DOHH2 (cell line): ENCODE measurements around the gene TDRD9.

Source experiments
- H3F3A ChIP-seq: fragments of 200-600 bp; sonication (generic), shearing (Covaris generic); 2 replicates; pipeline ENCODE4 v1.6.0; 2016; ENCODE audit warnings: antibody characterized with exemption, mild to moderate bottlenecking; ENCODE audit not compliant: control insufficient read depth, insufficient read depth
- H3K27ac ChIP-seq: fragments of 200-600 bp; sonication (generic); 2 replicates; pipeline ENCODE4 v1.5.1; 2014; ENCODE audit warnings: low read depth, mild to moderate bottlenecking, low read length, moderate library complexity
- H3K27me3 ChIP-seq: fragments of 200-600 bp; sonication (generic); 2 replicates; pipeline ENCODE4 v1.6.1; 2014; ENCODE audit warnings: mild to moderate bottlenecking, low read length, mixed read lengths; ENCODE audit not compliant: control insufficient read depth
- H3K36me3 ChIP-seq: fragments of 200-600 bp; sonication (generic); 2 replicates; pipeline ENCODE4 v1.6.1; 2014; ENCODE audit warnings: mild to moderate bottlenecking, low read length, moderate library complexity, mixed read lengths; ENCODE audit not compliant: control insufficient read depth
- H3K4me1 ChIP-seq: fragments of 200-600 bp; sonication (generic); 2 replicates; pipeline ENCODE4 v1.6.1; 2014; ENCODE audit warnings: mild to moderate bottlenecking, low read length, mixed read lengths; ENCODE audit not compliant: control insufficient read depth
- H3K4me2 ChIP-seq: fragments of 200-600 bp; sonication (generic); 2 replicates; pipeline ENCODE4 v1.6.0; 2014; ENCODE audit warnings: mild to moderate bottlenecking, low read length, moderate library complexity
- H3K4me3 ChIP-seq: fragments of 200-600 bp; sonication (generic); 2 replicates; pipeline ENCODE4 v1.5.1; 2014; ENCODE audit warnings: mild to moderate bottlenecking, low read length, mixed read lengths
- H3K79me2 ChIP-seq: fragments of 200-600 bp; sonication (generic); 2 replicates; pipeline ENCODE4 v1.6.1; 2014; ENCODE audit warnings: mild to moderate bottlenecking, low read length, mixed read lengths; ENCODE audit not compliant: control insufficient read depth
- H3K9me2 ChIP-seq: fragments of 200-600 bp; sonication (generic); replicated peaks from 2 replicates; pipeline ENCODE4 v1.6.1; 2014; ENCODE audit warnings: mild to moderate bottlenecking, low read length, mixed read lengths; ENCODE audit not compliant: control insufficient read depth
- H3K9me3 ChIP-seq: fragments of 200-600 bp; sonication (generic); 2 replicates; pipeline ENCODE4 v1.6.1; 2014; ENCODE audit warnings: antibody characterized with exemption, low read length, mixed read lengths; ENCODE audit not compliant: control insufficient read depth, insufficient read depth
- H4K20me1 ChIP-seq: fragments of 200-600 bp; sonication (generic); 2 replicates; pipeline ENCODE4 v1.6.0; 2014; ENCODE audit warnings: low read depth, mild to moderate bottlenecking, antibody characterized with exemption, low read length, moderate library complexity; ENCODE audit not compliant: control insufficient read depth, insufficient read depth
- CTCF ChIP-seq: fragments of 200-600 bp; sonication (generic); IDR thresholded peaks from one replicate; pipeline ENCODE4 v1.5.1; 2014; ENCODE audit warnings: antibody characterized with exemption, mild to moderate bottlenecking, low read depth, low read length; ENCODE audit not compliant: poor library complexity, severe bottlenecking
- EZH2phosphoT487 ChIP-seq: fragments of 200-600 bp; sonication (generic); IDR thresholded peaks from 2 replicates; pipeline ENCODE4 v1.6.1; 2017; ENCODE audit warnings: borderline replicate concordance, mild to moderate bottlenecking, antibody characterized with exemption, low read length, moderate library complexity, mixed read lengths

The TDRD9 gene

GRCh38 chr14:104091927-104092771 is 163.9 kb downstream of the TDRD9 start:
- no peaks in the 10 kb centered on the region for H4K20me1 ChIP-seq
- H3K36me3 ChIP-seq: no peaks in the 10 kb centered on the region
- H3K9me3 ChIP-seq: no peaks in the 10 kb centered on the region
- H3K4me2 ChIP-seq: no peak overlapping the region
- no peaks in the 10 kb centered on the region for H3F3A ChIP-seq
- H3K79me2 ChIP-seq: no peaks in the 10 kb centered on the region
- H3K4me3 ChIP-seq: no peak overlapping the region
- TF ChIP-seq EZH2phosphoT487 (no peak), CTCF (no peak)
- H3K4me1 ChIP-seq: no peaks in the 10 kb centered on the region
- no peaks in the 10 kb centered on the region for H3K27me3 ChIP-seq
- no peak overlapping the region for H3K27ac ChIP-seq
- H3K9me2 ChIP-seq: no peaks in the 10 kb centered on the region

GRCh38 chr14:104092931-104093365 is 164.7 kb downstream of the TDRD9 start:
- H3K79me2 ChIP-seq: no peaks in the 10 kb centered on the region
- H4K20me1 ChIP-seq: no peaks in the 10 kb centered on the region
- H3F3A ChIP-seq: no peaks in the 10 kb centered on the region
- no peak overlapping the region for H3K4me2 ChIP-seq
- no peak overlapping the region for H3K4me3 ChIP-seq
- H3K27me3 ChIP-seq: no peaks in the 10 kb centered on the region
- H3K4me1 ChIP-seq: no peaks in the 10 kb centered on the region
- H3K9me2 ChIP-seq: no peaks in the 10 kb centered on the region
- H3K27ac ChIP-seq: no peak overlapping the region
- TF ChIP-seq EZH2phosphoT487: no peak
- no peak for TF ChIP-seq CTCF
- no peaks in the 10 kb centered on the region for H3K9me3 ChIP-seq
- H3K36me3 ChIP-seq: no peaks in the 10 kb centered on the region

- no peaks in the 10 kb centered on the region for H3K4me1 ChIP-seq
- H3K4me3 ChIP-seq: no peak overlapping the region
- TF ChIP-seq CTCF (no peak), EZH2phosphoT487 (no peak)
- no peaks in the 10 kb centered on the region for H3K9me2 ChIP-seq
- no peaks in the 10 kb centered on the region for H3K36me3 ChIP-seq
- H3K4me2 ChIP-seq: no peak overlapping the region
- no peaks in the 10 kb centered on the region for H3K9me3 ChIP-seq
- H3K79me2 ChIP-seq: no peaks in the 10 kb centered on the region
- no peak overlapping the region for H3K27ac ChIP-seq
- H3K27me3 ChIP-seq: no peaks in the 10 kb centered on the region
- no peaks in the 10 kb centered on the region for H4K20me1 ChIP-seq
- no peaks in the 10 kb centered on the region for H3F3A ChIP-seq
These were observed 165.3 kb downstream of the TDRD9 start for GRCh38 chr14:104093366-104094055.
